Activated T-cell treated with anti-CD3 and anti-CD28 coated beads for 1 hour (primary cell): ENCODE measurements around the gene ALOX12B.
"Not testable (repeated sequence)": the region's sequence is repeated elsewhere in the genome, so short reads cannot be mapped to it uniquely, and the experiment has no call there.

Experiments
- DNase-seq: peaks from one replicate; pipeline ENCODE4 v3.0.0-alpha.2; 2020; ENCODE audit warnings: low read depth

The ALOX12B gene

DNA sequence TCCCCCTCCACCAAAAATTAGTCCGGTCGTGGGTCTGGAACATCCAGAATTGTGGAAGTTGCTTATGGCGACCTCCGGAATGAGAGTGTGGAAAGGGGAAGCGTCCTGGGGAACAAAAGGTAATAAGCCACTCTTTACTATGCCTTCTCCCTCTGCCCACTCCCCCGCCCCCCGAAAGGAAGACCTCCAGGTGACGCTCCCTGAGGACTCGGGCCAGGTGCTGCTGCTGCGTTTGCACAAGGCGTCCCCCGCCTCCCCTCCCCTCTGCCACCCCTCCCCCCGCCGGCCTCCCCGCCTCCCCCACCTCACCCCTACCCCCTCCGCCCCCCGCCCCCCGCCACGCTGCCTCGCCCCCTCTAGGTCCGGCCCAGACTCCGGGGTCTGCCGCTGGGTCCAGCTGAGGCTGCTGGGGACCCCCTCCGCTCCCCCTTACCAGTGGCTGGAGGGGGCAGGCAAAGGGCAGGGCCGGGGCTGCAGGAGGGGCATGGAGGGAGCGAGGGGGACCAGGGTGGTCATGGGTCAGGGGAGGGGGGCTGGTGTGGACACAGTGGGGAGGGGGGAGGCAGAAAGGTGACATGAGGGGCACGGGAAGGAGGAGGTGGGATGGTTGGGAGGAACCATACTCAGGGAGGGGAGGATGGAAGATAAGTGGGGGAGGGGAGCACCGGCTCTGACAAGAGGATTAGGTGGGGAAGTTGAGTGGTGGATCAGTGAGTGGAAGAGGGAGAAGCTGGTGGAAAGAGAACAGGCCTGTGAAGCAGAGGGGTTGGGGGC lies 23.6 kb downstream of the ALOX12B start:
- DNase-seq, result no peak

DNA sequence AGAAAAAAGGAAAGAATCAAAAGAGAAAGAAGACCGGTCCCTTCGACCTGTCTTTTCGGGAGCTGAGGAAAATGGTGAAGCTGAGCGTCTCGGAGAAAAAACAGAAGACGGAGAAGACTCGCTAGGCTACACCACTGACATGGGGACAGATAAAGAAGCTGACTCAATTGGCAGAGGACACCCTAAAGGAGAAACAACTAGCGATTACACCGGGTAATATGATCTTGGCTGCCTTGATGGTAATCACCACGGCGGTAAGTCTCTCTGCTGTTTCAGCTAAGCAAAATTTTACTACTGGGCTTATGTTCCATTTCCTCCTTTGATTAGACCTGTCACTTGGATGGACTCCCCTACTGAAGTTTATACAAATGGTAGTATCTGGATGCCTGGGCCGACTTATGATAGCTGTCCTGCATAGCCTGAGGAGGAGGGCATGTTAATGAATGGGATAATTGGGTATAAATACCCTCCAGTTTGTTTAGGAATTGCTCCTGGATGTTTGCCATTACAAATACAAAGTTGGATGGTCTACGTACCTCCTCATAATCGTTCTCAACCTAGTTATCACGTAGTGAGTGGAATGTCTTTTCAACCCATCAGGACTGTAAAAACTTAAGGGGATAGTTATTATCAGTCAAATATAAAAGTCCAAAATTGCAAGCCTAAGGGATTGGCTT lies 24.6 kb downstream of the ALOX12B start:
- no peak for DNase-seq

DNA sequence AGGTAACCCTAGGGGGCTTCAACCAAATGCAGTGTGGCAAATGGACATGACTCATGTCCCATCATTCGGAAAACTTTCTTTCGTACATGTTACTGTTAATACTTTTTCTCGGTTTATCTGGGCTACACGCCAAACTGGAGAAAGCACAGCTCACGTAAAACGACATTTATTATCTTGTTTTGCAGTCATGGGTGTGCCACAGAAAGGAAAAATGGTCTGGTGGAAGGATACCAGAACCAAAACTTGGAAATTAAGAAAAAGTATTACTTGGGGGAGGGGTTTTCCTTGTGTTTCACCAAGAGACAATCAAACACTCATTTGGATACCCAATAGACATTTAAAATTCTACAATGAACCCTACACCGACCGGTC lies 25.1 kb downstream of the ALOX12B start:
- no peak for DNase-seq

DNA sequence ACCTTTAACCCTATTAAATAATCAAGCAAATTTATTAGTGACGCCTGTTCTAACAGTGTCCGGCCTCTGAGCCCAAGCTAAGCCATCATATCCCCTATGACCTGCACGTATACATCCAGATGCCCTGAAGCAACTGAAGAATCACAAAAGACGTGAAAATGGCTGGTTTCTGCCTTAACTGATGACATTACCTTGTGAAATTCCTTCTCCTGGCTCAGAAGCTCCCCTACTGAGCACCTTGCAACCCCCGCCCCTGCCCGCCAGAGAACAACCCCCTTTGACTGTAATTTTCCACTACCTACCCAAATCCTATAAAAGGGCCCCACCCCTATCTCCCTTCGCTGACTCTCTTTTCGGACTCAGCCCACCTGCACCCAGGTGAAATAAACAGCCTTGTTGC lies 25.7 kb downstream of the ALOX12B start:
- not testable (repeated sequence) for DNase-seq

DNA sequence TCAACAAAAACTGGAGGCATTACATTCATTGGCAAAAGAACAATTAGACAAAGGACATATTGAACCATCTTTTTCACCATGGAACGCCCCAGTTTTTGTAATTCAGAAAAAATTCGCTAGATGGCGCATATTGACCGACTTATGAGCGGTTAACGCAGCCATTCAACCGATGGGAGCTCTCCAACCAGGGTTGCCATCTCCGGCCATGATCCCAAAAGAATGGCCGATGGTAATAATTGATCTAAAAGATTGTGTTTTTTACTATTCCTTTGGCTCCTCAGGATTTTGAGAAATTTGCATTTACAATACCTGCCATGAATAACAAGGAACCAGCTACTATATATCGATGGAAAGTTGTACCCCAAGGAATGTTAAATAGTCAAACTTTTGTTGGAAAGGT lies 27.2 kb downstream of the ALOX12B start:
- peak; percentile 31 for DNase-seq

DNA sequence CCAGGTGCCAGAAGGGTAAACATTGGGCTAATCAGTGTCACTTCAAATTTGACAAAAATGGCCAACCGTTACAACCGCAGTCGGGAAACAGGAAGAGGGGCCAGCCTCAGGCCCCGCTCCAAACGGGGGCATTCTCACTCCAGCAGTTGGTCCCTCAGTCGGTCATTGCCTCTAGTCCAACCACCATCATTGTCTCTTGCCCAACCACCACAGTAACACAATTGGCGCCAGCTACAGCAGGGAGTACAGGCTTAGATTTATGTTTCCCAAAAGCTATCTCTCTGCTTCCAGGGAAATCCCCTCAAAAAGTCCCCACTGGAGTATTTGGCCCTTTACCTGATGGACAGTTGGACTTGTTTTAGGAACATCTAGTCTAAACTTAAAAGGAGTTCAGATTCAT lies 28.4 kb downstream of the ALOX12B start:
- DNase-seq, result no peak

DNA sequence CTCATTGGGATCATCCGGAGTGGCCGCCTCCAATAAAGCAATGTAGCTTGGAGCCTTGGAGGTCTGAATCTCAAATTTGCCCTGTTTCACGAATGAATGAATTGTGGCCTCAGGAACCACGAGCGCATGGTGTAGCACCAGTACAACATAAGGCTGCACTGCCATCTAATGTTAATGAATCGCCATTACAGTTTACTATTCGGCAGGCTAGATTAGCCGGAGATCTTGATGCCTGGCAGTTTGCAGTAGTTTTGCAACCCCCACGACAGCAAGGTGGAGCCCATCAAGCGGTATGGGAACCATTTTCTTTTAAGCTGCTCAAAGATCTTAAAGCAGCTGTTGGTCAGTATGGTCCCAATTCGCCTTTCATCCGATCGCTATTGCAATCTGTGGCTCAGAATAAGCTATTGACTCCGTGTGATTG lies 29.8 kb downstream of the ALOX12B start:
- no peak for DNase-seq

DNA sequence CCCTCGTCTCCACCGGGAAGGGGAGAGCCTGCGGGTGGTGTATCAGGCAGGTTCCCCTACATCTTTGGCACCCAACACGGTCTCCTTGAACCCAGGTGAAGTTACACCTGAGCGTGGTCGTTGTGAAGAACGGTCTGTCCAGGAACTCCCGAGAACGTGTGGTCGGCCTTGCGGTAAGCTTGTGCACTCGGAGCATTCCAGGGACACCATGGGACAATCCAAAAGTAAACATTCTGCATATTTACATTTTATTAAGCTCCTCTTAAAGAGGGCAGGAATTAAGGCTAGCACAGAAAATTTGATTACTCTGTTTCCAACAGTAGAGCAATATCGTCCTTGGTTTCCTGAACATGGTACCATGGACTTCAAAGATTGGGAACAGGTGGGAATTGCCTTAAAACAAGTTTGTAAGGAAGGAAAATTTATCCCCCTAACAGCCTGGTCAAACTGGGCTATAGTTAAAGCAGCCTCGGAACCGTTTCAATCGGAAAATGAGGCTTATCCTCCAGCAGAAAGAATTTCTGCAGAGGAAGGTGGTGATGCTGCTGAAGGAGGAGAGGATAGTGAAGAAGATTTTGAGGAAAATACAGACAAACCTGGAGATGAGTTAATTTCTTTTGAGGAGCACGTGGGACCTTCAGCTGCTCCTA lies 30.4 kb downstream of the ALOX12B start:
- no peak for DNase-seq

DNA sequence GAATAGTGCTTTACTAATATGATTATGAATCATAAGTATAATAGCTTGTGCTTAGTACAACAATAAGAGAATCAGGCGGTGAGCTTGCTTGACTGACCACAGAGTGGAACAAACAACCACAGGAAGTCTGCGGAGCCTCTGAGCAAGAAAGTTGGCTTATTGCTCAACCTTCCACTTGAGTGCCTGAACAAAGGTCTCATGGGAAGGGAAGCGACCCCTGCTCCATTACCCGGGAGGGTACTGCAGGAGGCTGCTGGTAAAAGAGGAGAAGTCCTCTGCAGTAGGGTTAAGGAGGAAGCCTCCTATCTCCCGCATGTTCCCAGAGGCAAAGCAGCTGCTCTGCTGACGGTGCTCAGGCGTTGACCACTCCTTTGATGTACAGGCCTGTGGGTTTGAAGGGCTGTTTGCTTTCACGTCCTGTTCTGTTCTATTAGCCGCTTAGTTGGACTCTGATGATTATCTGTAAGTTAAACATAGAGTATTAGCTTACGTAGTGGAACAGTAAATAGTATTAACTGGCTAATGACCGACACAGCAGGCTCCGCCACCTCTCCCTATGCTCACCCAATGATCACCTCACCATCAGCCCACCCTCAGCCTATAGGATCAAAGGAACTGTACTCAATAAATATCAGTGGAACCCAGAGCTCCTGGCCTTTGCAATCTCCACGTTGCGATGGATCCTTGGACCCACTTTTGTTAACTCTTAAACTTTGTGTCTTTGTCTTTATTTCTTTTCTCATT lies 31.1 kb downstream of the ALOX12B start:
- DNase-seq, result no peak

DNA sequence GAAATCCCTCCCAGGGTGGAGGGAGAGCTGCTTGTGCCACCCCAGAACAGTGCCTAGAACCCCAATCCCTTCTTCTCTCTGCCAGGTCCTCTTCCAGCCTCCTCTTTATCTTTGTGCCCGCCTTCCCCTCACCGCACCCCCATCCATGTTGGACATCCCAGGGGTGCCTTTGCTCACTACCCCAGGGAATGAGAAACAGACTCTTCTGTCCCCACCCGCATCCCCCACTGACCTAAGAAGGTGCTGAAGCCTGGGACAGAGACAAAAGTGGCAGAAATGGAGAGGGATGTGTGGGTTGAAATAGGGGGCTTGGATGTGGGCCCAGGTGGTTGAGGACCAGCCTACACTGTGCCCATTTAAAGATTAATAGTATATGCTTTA lies 31.7 kb downstream of the ALOX12B start:
- no peak for DNase-seq

DNA sequence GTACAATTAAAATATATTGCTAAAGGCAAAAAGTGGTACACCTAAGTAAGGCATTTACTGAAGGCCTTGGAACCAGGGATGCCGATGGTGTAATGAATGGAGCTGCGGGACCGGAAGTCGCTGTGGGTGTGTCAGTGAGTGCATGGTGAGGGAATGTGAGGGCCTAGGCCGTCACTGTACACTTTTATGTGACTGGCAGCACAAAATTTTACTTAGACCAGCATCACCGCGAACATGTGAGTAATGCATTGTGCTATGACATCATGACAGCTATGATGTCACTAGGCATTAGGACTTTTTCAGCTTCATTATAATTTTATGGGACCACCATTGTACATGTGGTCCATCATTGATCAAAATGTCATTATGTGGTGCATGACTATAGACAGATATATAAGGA lies 33.9 kb downstream of the ALOX12B start:
- DNase-seq, result no peak

DNA sequence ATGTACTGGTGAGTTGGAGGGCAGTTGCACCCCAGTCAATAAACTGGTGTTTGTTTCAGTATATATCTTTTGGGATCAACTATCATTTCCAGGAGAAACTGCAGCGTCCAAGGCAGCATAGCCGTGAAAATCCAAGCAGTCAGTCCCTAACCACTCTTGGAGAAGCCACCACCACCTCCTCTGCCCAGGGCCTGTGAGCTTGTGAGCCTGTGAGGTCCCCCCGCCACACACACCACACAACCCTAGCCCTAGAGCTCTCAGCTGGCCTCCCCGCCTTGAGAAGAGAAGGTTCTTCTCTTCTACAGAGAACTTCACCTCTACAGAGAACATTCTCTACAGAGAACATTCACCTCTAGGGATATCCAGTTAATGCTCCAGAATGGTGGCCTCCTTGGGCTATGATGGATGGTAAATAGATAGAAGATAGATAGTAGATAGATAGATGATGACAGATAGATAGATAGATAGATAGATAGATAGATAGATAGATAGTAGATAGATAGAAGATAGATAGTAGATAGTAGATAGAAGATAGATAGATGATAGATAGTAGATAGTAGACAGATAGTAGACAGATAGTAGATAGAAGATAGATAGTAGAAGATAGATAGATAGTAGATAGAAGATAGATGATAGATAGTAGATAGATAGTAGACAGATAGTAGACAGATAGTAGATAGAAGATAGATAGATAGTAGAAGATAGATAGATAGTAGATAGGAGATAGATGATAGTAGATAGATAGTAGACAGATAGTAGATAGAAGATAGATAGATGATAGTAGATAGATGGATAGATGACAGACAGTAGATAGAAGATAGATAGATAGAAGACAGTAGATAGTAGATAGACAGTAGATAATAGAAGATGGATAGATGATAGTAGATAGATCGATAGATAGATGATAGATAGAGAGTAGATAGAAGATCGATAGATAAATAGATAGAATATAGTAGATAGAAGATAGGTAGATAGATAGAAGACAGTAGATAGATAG lies 35.0 kb downstream of the ALOX12B start:
- DNase-seq, result no peak

DNA sequence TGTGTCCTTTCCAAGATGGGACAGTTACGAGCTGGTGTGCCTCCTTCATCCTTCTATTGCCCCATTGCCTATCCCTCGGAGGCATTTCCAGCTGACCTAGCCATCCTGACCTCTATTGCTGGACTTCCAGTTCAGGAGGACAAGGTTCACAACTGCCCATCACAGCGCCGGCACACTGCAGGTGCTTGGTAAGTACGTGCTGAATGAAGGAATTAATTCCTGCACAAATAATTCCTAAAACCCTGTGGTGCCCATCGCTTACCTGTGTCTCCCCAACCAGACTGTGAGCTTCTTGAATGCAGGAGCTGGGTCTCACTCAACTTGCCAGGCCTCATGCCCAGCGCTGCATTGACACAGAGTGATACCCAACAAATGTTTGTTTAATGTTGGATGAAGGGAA lies 35.7 kb downstream of the ALOX12B start:
- no peak for DNase-seq

DNA sequence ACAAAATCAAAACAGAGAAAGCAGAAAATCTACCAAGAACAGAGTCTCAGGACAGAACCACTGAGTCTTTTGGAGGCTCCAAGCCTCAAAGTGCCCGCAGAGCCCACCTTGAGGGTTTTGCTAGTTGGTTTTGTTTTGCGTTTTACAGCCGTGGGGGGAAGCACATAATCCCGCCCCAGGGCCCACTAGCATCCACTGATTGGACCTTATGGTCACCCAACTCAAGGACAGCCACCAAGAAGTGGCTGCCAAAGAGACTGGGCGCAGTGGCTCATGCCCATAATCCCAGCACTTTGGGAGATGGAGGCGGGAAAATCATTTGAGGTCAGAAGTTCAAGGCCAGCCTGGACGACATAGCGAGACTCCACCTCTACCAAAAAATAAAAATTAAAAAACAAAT lies 38.8 kb downstream of the ALOX12B start:
- no peak for DNase-seq

DNA sequence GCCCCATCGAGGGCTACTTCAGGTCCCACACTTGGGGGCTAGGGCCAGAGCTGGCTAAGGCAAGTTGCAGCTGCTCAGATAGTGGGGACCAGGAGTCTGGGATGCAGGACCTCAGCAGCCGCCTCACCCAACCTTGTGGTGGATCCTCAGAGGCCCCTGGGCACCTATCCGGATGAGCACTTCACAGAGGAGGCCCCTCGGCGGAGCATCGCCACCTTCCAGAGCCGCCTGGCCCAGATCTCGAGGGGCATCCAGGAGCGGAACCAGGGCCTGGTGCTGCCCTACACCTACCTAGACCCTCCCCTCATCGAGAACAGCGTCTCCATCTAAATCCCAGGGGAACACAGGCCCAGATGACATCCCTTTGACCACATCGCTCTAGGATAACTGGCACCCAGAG lies 39.3 kb downstream of the ALOX12B start:
- DNase-seq, result no peak

DNA sequence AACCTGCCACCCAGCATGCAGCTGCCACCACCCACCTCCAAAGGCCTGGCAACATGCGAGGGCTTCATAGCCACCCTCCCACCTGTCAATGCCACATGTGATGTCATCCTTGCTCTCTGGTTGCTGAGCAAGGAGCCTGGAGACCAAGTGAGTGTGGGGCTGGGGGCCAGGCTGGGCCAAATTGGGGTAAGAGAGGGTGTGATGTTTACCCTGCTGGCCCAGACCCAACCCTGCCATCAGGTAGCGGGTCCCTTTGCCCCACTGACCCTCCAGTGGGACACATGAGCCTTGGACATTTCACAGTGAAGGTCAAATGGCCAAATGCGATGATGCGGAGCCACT lies 39.8 kb downstream of the ALOX12B start:
- no peak for DNase-seq

DNA sequence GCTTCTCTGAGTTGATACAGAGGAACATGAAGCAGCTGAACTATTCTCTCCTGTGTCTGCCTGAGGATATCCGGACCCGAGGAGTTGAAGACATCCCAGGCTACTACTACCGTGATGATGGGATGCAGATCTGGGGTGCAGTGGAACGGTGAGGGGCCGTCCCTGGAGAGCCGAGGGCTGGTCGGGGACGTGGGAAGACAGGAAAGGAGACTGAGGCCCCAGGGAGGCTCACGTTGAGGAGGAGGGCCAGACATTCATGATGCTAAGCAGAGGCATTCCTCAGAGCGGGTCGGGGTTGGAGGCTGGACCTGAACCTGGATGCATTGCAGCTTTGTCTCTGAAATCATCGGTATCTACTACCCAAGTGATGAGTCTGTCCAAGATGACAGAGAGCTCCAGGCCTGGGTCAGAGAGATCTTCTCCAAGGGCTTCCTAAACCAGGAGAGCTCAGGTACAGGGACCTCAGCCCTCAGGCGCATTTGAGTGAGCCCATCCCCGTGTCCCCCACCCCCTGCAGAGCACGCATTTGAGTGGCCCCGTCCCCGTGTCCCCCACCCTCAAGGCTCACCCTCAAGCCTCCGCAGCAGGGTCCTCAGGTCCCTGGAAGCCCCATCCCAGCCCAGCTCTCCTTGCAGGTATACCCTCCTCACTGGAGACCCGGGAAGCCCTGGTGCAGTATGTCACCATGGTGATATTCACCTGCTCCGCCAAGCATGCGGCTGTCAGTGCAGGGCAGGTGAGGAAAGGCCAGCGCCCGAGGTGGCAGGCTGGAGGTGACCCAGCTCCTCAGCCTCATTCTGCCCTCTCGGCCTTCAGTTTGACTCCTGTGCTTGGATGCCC lies 40.4 kb downstream of the ALOX12B start:
- no peak for DNase-seq

DNA sequence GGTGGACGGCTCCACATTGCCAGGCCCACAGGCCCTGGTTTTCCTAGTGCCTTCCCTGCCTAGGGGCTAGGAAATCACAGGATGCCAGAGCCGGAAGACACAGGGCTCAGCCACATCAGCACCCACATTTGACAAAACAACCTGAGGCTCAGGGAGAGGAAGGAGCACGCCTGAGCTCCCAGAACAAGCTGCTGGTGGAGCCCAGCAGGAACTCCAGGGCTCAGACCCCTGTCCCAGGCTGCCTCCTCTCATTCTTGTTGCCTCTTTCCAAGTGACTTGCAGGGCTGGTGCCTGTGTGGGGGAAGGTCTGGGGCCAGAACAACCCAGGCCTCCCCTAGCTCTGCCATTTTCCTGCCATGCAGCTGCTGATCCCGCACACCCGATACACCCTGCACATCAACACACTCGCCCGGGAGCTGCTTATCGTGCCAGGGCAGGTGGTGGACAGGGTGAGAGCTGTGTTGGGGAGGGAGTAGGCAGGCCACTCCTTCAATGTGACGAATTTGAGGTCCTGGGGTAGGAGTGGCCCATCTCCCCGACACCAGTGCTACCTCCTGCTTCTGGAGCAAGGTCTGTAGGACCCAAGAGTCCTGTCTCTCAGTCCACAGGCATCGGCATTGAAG lies 41.1 kb downstream of the ALOX12B start:
- no peak for DNase-seq

DNA sequence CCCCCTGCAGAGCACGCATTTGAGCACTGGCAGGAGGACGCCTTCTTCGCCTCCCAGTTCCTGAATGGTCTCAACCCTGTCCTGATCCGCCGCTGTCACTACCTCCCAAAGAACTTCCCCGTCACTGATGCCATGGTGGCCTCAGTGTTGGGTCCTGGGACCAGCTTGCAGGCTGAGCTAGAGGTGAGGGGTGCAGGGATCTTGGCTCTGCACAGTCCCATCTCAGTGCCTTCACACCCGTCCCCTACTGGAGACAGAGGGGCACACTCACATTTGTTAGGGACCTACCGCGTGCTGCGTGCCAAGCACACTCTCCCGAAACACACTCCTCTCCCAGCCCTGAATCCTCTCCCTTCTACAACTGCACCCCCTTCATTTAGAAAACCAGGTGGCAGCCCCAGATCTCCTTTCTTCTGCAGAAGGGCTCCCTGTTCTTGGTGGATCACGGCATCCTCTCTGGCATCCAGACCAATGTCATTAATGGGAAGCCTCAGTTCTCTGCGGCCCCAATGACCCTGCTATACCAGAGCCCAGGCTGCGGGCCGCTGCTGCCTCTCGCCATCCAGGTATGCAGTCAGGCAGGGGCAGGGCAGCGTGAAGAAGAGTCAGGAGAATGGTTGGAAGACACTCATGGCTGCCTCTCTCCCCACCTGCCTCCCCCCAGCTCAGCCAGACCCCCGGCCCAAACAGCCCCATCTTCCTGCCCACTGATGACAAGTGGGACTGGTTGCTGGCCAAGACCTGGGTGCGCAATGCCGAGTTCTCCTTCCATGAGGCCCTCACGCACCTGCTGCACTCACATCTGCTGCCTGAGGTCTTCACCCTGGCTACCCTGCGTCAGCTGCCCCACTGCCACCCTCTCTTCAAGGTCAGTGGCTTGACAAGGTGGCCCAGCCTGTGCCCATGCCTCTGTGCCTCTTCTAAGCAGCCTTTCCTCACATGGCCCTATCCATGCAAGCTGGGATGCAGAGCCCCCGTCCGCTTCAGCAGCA lies 42.4 kb downstream of the ALOX12B start:
- no peak for DNase-seq
